ENCODE results near the gene KIF3B.
"Not testable (repeated sequence)": the region's sequence is repeated elsewhere in the genome, so short reads cannot be mapped to it uniquely, and the experiment has no call there.

KIF3B gene

GRCh38 chr20:32248043-32248442 lies 29.4 kb upstream of the KIF3B start:
- no peak for TF ChIP-seq CTCF (IDR thresholded peaks at IDR 0.05; ENCODE audit: low read length, missing control alignments)
- H3K4me3 ChIP-seq (replicated peaks; ENCODE audit: low read depth, low read length), result no peak overlapping the region
- DNase-seq (ENCODE audit: low read depth), result no peak

GRCh38 chr20:32249030-32249738 lies 28.3 kb upstream of the KIF3B start:
- H3K4me3 ChIP-seq (replicated peaks; ENCODE audit: low read depth, low read length), result no peak overlapping the region
- no peak for TF ChIP-seq CTCF (IDR thresholded peaks at IDR 0.05; ENCODE audit: low read length, missing control alignments)
- DNase-seq (ENCODE audit: low read depth), result no peak

GRCh38 chr20:32251470-32251869 lies 26.0 kb upstream of the KIF3B start:
- DNase-seq (ENCODE audit: low read depth), result no peak
- H3K4me3 ChIP-seq (replicated peaks; ENCODE audit: low read depth, low read length), result no peak overlapping the region
- TF ChIP-seq CTCF (IDR thresholded peaks at IDR 0.05; ENCODE audit: low read length, missing control alignments), result no peak

- no peak for DNase-seq (ENCODE audit: low read depth)
- no peak for TF ChIP-seq CTCF (IDR thresholded peaks at IDR 0.05; ENCODE audit: low read length, missing control alignments)
- H3K4me3 ChIP-seq (replicated peaks; ENCODE audit: low read depth, low read length), result no peak overlapping the region
These were observed 25.3 kb upstream of the KIF3B start for GRCh38 chr20:32252189-32252588.

- not testable (repeated sequence) for DNase-seq (ENCODE audit: low read depth); H3K4me3 ChIP-seq (replicated peaks; ENCODE audit: low read depth, low read length)
These were observed 16.5 kb upstream of the KIF3B start for GRCh38 chr20:32260973-32261372.

GRCh38 chr20:32261644-32262043 lies 15.8 kb upstream of the KIF3B start:
- DNase-seq (ENCODE audit: low read depth), result no peak
- no peak for TF ChIP-seq CTCF (IDR thresholded peaks at IDR 0.05; ENCODE audit: low read length, missing control alignments)
- H3K4me3 ChIP-seq (replicated peaks; ENCODE audit: low read depth, low read length), result no peak overlapping the region

- TF ChIP-seq CTCF (IDR thresholded peaks at IDR 0.05; ENCODE audit: low read length, missing control alignments), result no peak
- H3K4me3 ChIP-seq (replicated peaks; ENCODE audit: low read depth, low read length), result no peak overlapping the region
- DNase-seq (ENCODE audit: low read depth), result no peak
These were observed 14.0 kb upstream of the KIF3B start for GRCh38 chr20:32263398-32263954.
